VCaP (cell line): ENCODE data around the gene VPS13D.
A peak's percentile ranks its signal among the peaks of the same experiment; 100 is the strongest.

Experiments used
- H3K27ac ChIP-seq: fragments of 450-650 bp; 2 replicates; pipeline ENCODE4 v1.5.1; 2017
- CTCF ChIP-seq: fragments of 450-650 bp; conservative IDR thresholded peaks from 2 replicates; pipeline ENCODE4 v1.5.1; 2017; ENCODE audit warnings: mild to moderate bottlenecking, moderate library complexity

VPS13D gene

DNA sequence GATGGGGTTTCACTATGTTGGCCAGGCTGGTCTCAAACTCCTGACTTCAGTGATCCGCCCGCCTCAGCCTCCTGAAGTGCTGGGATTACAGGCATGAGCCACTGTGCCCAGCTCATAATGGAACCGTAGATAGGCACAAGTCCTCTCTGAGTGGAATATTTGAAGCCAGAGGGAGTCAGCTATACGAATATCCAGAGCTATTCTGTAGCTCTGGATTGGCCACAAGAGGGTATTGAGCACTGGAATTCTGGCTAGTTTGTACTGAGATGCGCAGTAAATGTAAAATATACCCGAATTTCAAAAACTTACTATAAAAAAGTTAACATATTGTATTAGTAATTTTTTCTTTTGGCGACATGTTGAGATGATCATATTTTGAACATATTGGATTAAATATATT lies 851 bp upstream of the VPS13D start:
- H3K27ac ChIP-seq = no peak overlapping the region
- no peak for TF ChIP-seq CTCF

GRCh38 chr1:12229386-12229834 lies 420 bp upstream of the VPS13D start:
- 0 out of 2 replicates have a peak, but pooled peaks have one; percentile 2 for TF ChIP-seq CTCF
- H3K27ac ChIP-seq = peak overlapping the region; percentile 87; the same call in 1 of the 2 replicates

DNA sequence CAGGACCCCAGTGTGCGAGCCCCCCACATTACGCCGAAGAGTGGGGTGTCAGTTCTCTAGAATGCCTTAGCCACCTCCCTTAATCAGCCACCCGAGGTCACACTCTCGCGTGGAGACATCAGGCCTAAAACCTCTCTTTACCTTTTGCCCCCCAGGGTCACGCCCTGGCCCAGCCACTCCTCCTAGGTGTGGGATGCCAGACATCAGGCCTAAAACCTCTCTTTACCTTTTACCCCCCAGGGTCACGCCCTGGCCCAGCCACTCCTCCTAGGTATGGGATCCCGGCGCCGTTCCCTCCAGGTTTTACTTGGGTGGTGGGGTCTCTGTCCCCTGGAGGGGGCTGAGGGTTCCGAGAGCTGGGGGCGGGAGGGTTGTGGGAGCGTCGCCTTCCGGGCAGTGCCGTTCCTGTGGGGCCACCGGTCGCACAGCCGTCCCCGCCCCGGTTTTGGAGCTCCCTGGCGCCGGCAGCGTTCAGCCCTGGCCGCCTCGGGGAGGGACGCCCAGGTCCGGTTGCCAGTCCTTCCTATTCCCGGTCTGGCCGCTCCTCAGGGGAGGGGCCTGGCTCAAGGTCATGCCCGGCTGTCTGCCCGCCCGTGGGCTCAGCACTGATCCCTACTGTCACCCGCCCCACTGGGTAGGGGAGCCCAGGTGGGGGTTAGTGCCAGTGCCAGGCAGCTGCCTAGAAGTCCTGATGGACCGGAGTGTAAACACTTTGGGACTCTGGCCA lies 882 bp downstream of the VPS13D start:
- peak overlapping the region; percentile 87 for H3K27ac ChIP-seq
- TF ChIP-seq CTCF = no peak

GRCh38 chr1:12231276-12231595 lies 1.4 kb downstream of the VPS13D start:
- no peak for TF ChIP-seq CTCF
- H3K27ac ChIP-seq = peak overlapping the region; percentile 87

GRCh38 chr1:12232221-12232620 lies 2.4 kb downstream of the VPS13D start:
- TF ChIP-seq CTCF = no peak
- peak overlapping the region; percentile 87 for H3K27ac ChIP-seq

- peak overlapping the region; percentile 42 for H3K27ac ChIP-seq
- TF ChIP-seq CTCF = peak; percentile 24; the same call in 1 of the 2 replicates
Measured at GRCh38 chr1:12244078-12244477, 14.2 kb downstream of the VPS13D start.

- H3K27ac ChIP-seq = peak overlapping the region; percentile 42
- TF ChIP-seq CTCF = no peak
Measured at GRCh38 chr1:12244585-12244984, 14.8 kb downstream of the VPS13D start.
